Sigmoid colon (tissue), 4 donors: ENCODE results near the gene NUDT2.

Source experiments
- EP300 ChIP-seq, 4 donors: sonication (generic); formaldehyde crosslinking; IDR thresholded peaks; one replicate each; pipeline ENCODE4 v1.6.1; 2017; ENCODE audit warnings: antibody characterized with exemption in 4 of 4
- POLR2A ChIP-seq, 2 donors: fragments of 450-650 bp; IDR thresholded peaks; one replicate each; pipeline ENCODE4 v1.6.1; 2016; ENCODE audit warnings: antibody characterized with exemption in 2 of 2, mild to moderate bottlenecking in 2 of 2, moderate library complexity in 2 of 2
- POLR2AphosphoS5 ChIP-seq, 4 donors: sonication (generic); formaldehyde crosslinking; IDR thresholded peaks; one replicate each; pipeline ENCODE4 v1.6.1; 2017; ENCODE audit warnings: antibody characterized with exemption in 4 of 4
- TF ChIP-seq, protein P1 (sequence below), 4 experiments: fragments of 450-650 bp in 3 of 4; fragments of 200-600 bp in 1 of 4; IDR thresholded peaks; one replicate each; pipeline ENCODE4 v1.5.1; 2016 to 2019; ENCODE audit warnings: antibody characterized with exemption in 4 of 4, mild to moderate bottlenecking in 3 of 4, moderate library complexity in 2 of 4

DNA sequence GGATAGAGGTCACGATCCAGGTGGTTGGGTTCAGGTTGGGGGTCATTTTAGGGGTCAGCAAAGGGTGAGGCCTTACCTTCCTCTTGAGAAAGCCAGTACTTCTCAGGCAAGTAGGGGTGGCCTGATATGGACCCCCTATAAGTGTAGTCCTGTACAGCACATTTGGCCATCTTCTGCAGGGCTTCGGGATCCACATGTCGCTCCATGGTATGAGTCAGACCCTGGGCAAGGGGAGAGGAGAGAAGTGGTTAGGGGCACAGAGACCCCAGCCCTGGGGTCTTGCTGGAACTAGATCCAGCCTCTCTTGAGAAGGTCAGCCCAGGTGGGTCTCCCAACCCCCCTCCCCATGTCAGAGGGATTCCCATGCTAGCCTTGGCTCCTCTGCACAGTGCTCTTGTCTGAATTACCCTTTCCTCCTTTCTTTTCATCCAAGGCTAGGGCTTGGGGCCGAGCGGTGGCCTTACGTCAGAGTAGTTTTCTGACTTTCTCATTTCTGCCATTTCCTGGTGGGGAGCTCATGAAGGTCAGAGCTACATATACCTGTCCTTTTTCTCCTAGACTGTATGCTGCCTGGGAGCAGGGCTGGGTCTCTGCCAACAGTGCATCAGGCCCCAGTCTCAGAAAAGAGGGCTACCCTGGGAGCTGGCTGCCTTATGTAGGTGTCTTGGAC, 56.3 kb downstream of the NUDT2 start:
- TF ChIP-seq, protein P1, sequence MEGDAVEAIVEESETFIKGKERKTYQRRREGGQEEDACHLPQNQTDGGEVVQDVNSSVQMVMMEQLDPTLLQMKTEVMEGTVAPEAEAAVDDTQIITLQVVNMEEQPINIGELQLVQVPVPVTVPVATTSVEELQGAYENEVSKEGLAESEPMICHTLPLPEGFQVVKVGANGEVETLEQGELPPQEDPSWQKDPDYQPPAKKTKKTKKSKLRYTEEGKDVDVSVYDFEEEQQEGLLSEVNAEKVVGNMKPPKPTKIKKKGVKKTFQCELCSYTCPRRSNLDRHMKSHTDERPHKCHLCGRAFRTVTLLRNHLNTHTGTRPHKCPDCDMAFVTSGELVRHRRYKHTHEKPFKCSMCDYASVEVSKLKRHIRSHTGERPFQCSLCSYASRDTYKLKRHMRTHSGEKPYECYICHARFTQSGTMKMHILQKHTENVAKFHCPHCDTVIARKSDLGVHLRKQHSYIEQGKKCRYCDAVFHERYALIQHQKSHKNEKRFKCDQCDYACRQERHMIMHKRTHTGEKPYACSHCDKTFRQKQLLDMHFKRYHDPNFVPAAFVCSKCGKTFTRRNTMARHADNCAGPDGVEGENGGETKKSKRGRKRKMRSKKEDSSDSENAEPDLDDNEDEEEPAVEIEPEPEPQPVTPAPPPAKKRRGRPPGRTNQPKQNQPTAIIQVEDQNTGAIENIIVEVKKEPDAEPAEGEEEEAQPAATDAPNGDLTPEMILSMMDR (IDR thresholded peaks at IDR 0.05) = no peak
- TF ChIP-seq POLR2AphosphoS5 (IDR thresholded peaks at IDR 0.05) = no peak
- no peak for TF ChIP-seq EP300 (IDR thresholded peaks at IDR 0.05)
- TF ChIP-seq POLR2A (IDR thresholded peaks at IDR 0.05) = no peak
